GM12864 (cell line): ENCODE results near the gene FAXDC2.

ENCODE experiments used
- DNase-seq: peaks from one replicate; pipeline ENCODE4 v3.0.0-alpha.2; 2011; ENCODE audit warnings: low read depth
- H3K4me3 ChIP-seq: 2 replicates; pipeline ENCODE4 v1.5.1; 2011; ENCODE audit warnings: mild to moderate bottlenecking, low read depth, low read length, control low read depth
- CTCF ChIP-seq: IDR thresholded peaks from 2 replicates; pipeline ENCODE4 v1.5.1; 2011; ENCODE audit warnings: low read depth, mild to moderate bottlenecking, moderate library complexity, low read length, control low read depth, inconsistent platforms; ENCODE audit errors: missing control alignments

Gene FAXDC2

DNA sequence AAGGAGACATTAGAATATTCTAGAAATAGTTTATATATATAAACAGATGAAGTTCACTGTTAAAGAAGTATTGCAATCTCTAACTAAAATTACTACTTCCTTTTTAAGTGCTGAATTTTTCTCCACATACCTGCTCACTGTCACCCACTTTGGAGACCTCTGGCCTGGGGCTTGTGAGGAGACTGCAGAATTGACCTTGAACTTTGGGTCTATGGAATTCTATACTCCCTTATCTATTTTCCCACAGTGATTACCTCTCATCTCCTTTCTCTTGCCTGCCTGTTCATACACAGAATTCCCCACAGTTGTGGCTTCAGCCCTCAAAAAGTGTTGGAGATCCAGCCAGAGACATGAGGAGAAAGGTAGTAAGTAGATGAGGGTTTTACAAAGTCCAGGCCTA is 49.8 kb downstream of the FAXDC2 start:
- no peak for TF ChIP-seq CTCF
- no peak for DNase-seq
- H3K4me3 ChIP-seq, result no peak overlapping the region

DNA sequence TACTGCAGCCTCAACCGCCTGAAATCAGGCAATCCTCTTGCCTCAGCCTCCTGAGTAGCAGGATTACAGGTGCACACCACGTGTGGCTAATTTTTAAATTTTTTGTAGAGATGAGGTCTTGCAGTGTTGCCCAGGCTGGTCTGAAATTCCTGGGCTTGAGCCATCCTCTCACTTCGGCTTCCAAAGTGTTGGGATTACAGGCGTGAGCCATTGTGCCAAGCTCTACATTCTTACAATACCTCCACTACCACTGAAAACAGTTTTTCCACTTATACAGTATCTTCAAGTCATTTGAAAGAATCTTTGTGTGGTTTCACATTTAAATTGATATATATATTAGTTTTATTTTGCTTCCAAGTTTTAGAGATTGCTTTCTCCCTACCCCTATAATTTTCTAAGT is 52.6 kb downstream of the FAXDC2 start:
- no peak for DNase-seq
- TF ChIP-seq CTCF, result no peak
- no peak overlapping the region for H3K4me3 ChIP-seq

DNA sequence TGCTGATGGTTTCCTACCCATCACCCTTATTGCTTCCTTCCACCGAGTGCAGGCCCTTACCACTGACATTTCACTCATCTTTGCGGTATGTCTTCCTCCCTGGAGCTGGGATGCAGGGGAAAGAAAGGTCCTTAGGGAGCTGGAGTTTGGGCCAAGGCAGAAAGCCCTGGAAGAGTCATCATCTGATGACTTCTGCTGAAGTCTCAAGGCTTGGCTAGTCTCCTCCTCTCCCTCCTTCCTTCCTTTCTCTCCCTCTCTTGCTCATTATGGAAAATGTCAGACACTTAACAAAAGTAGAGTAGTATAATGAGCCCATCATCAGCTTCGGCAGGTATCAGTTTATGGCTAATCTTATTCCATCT is 55.2 kb downstream of the FAXDC2 start:
- TF ChIP-seq CTCF, result no peak
- DNase-seq, result no peak
- no peak overlapping the region for H3K4me3 ChIP-seq

GRCh38 chr5:154794525-154795234 is 55.7 kb downstream of the FAXDC2 start:
- no peak overlapping the region for H3K4me3 ChIP-seq
- no peak for TF ChIP-seq CTCF
- DNase-seq, result no peak

- no peak for DNase-seq
- no peak overlapping the region for H3K4me3 ChIP-seq
- TF ChIP-seq CTCF, result no peak
These were observed 56.5 kb downstream of the FAXDC2 start for GRCh38 chr5:154793599-154794524.

DNA sequence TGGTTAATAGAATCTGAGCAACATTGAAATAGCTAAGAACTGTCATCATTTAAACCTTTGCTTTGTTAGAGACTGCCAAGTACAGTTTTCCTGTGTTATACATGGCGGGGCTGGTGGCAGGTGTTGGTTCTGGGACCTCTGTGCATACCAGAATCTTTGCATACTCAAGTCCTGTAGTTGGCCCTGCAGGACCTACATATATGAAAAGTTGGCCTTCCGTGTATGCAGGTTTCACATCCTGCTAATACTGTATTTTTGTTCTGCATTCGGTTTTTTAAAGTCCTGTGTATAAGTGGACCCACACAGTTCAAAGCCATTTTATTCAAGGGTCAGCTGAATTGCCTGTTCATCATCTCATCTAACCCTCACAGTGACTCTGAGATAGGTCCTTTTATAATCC is 58.9 kb downstream of the FAXDC2 start:
- peak; percentile 41 for DNase-seq
- TF ChIP-seq CTCF, result no peak
- H3K4me3 ChIP-seq, result no peak overlapping the region
